HepG2 (cell line): ENCODE data around the gene DRD1. TPM values are rescaled to one million over a fixed set of nuclear protein-coding genes. Genes with fewer than 3 reads are reported as not detected.

ENCODE experiments used
- ATAC-seq: fragments of 200-7000 bp; cut with Tn5 transposase; 3 replicates; pipeline ENCODE4 v1.9.1; 2020; ENCODE audit warnings: mild to moderate bottlenecking, moderate library complexity
- BruUV-seq: library from RNA; stranded (reverse); fragments of 400-500 nt; replicated peaks from 2 replicates; lab custom pipeline; 2021; lab: Mats Ljungman, UMichigan
- CTCF ChIA-PET: fragments of 300-600 bp; formaldehyde crosslinking; extraction: SDS; loops from one replicate; lab custom pipeline; 2021; ENCODE audit warnings: low total read pairs, inconsistent platforms, low intra/inter-chr PET ratio; lab: Yijun Ruan, JAX
- POLR2A ChIA-PET: fragments of 350-600 bp; sonication (Branson Sonifier 250); formaldehyde crosslinking; loops from one replicate; lab custom pipeline; 2020; ENCODE audit warnings: antibody characterized with exemption, inconsistent platforms; lab: Yijun Ruan, JAX
- DNase-seq: peaks from one replicate; pipeline ENCODE4 v3.0.0-alpha.2; 2015; ENCODE audit warnings: low spot score
- FAIRE-seq: peaks from 3 replicates; lab custom pipeline; 2011; peaks lifted over from hg19 to GRCh38; lab: Jason Lieb, UNC
- H2AFZ ChIP-seq: one replicate; pipeline ENCODE4 v1.6.1; 2011; ENCODE audit warnings: low read length, inconsistent platforms
- H3K27ac ChIP-seq: fragments of 300-600 bp; 3 replicates; pipeline ENCODE4 v1.8.0; 2011; ENCODE audit warnings: mixed run types, mild to moderate bottlenecking, mixed read lengths, low read length, inconsistent platforms; ENCODE audit not compliant: insufficient read depth; ENCODE audit errors: extremely low read length
- H3K27me3 ChIP-seq, 2 experiments: fragments of 200-600 bp in 1 of 2; 2 replicates in 1 of 2; 3 replicates in 1 of 2; pipeline versions ENCODE4 v1.6.0 to v1.8.0; 2011; ENCODE audit warnings: low read length in 2 of 2, mild to moderate bottlenecking in 2 of 2, moderate library complexity in 2 of 2, inconsistent platforms in 1 of 2; ENCODE audit not compliant: insufficient read depth in 2 of 2, control insufficient read depth in 1 of 2
- H3K36me3 ChIP-seq, 2 experiments: fragments of 200-600 bp in 1 of 2; replicated peaks in 1 of 2; 2 replicates in 1 of 2; 3 replicates in 1 of 2; pipeline versions ENCODE4 v1.5.1 to v1.8.0; 2011; ENCODE audit warnings: low read length in 2 of 2, inconsistent platforms in 1 of 2; ENCODE audit not compliant: insufficient read depth in 2 of 2, control insufficient read depth in 1 of 2
- H3K4me1 ChIP-seq: 2 replicates; pipeline ENCODE4 v1.5.1; 2012; ENCODE audit warnings: low read length, inconsistent platforms; ENCODE audit not compliant: insufficient read depth
- H3K4me2 ChIP-seq: 2 replicates; pipeline ENCODE4 v1.6.0; 2011; ENCODE audit warnings: low read depth, low read length, inconsistent platforms
- H3K4me3 ChIP-seq, 3 experiments: fragments of 200-600 bp in 1 of 3; sonication (generic), shearing (Covaris generic) in 1 of 3; replicated peaks in 1 of 3; 2 replicates each; pipeline ENCODE4 v1.5.1; 2011 to 2016; ENCODE audit warnings: low read length in 3 of 3, inconsistent platforms in 2 of 3, low read depth in 2 of 3, mild to moderate bottlenecking in 2 of 3, control low read depth in 1 of 3, mixed read lengths in 1 of 3; ENCODE audit not compliant: insufficient read depth in 1 of 3
- H3K79me2 ChIP-seq: one replicate; pipeline ENCODE4 v1.6.1; 2011; ENCODE audit warnings: low read length, inconsistent platforms; ENCODE audit not compliant: insufficient read depth
- H3K9ac ChIP-seq: 2 replicates; pipeline ENCODE4 v1.6.0; 2011; ENCODE audit warnings: mild to moderate bottlenecking, low read depth, low read length, inconsistent platforms; ENCODE audit not compliant: insufficient read depth
- H3K9me3 ChIP-seq: 2 replicates; pipeline ENCODE4 v1.5.1; 2012; ENCODE audit warnings: mild to moderate bottlenecking, low read length
- H4K20me1 ChIP-seq: 2 replicates; pipeline ENCODE4 v1.6.0; 2011; ENCODE audit warnings: inconsistent platforms, mild to moderate bottlenecking, low read length, moderate library complexity; ENCODE audit not compliant: insufficient read depth
- AHDC1 ChIP-seq: sonication (generic); formaldehyde crosslinking; IDR thresholded peaks from 2 replicates; pipeline ENCODE4 v1.5.1; 2020; ENCODE audit warnings: mild to moderate bottlenecking, missing genetic modification reagents, borderline replicate concordance
- ARNT2 ChIP-seq: sonication (generic); formaldehyde crosslinking; IDR thresholded peaks from 2 replicates; pipeline ENCODE4 v1.8.0; 2022; ENCODE audit warnings: mild to moderate bottlenecking, low read depth, missing genetic modification reagents, moderate library complexity
- ELF1 ChIP-seq: sonication (generic); formaldehyde crosslinking; IDR thresholded peaks from 2 replicates; pipeline ENCODE4 v1.4.0; 2020; ENCODE audit warnings: missing genetic modification reagents
- MEIS1 ChIP-seq: sonication (generic); formaldehyde crosslinking; IDR thresholded peaks from 2 replicates; pipeline ENCODE4 v1.9.0; 2021; ENCODE audit warnings: mild to moderate bottlenecking, missing genetic modification reagents, moderate library complexity, borderline replicate concordance
- RBM22 ChIP-seq: fragments of 200-400 bp; formaldehyde crosslinking; optimal IDR thresholded peaks from 2 replicates; pipeline ENCODE3; 2017; ENCODE audit warnings: mild to moderate bottlenecking, low read length, moderate library complexity
- SMAD1 ChIP-seq: sonication (generic); formaldehyde crosslinking; IDR thresholded peaks from 2 replicates; pipeline ENCODE4 v1.4.0; 2020; ENCODE audit warnings: missing genetic modification reagents, low read depth, mild to moderate bottlenecking, borderline replicate concordance
- THAP7 ChIP-seq: sonication (generic); formaldehyde crosslinking; IDR thresholded peaks from 2 replicates; pipeline ENCODE4 v1.8.1; 2023; ENCODE audit warnings: mild to moderate bottlenecking, missing genetic modification reagents
- YEATS2 ChIP-seq: sonication (generic); formaldehyde crosslinking; IDR thresholded peaks from 2 replicates; pipeline ENCODE4 v1.4.0; 2020; ENCODE audit warnings: missing genetic modification reagents, borderline replicate concordance
- ZBTB10 ChIP-seq: sonication (generic); formaldehyde crosslinking; IDR thresholded peaks from 2 replicates; pipeline ENCODE4 v1.4.0; 2020; ENCODE audit warnings: missing genetic modification reagents, borderline replicate concordance
- ZBTB20 ChIP-seq: sonication (generic); formaldehyde crosslinking; IDR thresholded peaks from 2 replicates; pipeline ENCODE4 v1.8.1; 2023; ENCODE audit warnings: missing genetic modification reagents, low read depth, mild to moderate bottlenecking, borderline replicate concordance
- ZNF20 ChIP-seq: sonication (generic); formaldehyde crosslinking; IDR thresholded peaks from 2 replicates; pipeline ENCODE4 v1.4.0; 2020; ENCODE audit warnings: mild to moderate bottlenecking, moderate library complexity, missing genetic modification reagents
- ZNF251 ChIP-seq: sonication (generic); formaldehyde crosslinking; IDR thresholded peaks from 2 replicates; pipeline ENCODE4 v1.9.0; 2021; ENCODE audit warnings: mild to moderate bottlenecking, missing genetic modification reagents
- ZNF563 ChIP-seq: sonication (generic); formaldehyde crosslinking; IDR thresholded peaks from 2 replicates; pipeline ENCODE4 v1.8.0; 2022; ENCODE audit warnings: mild to moderate bottlenecking, moderate library complexity, missing genetic modification reagents
- ZNF614 ChIP-seq: IDR thresholded peaks from 2 replicates; pipeline ENCODE4 v1.6.1; 2018; ENCODE audit warnings: missing biosample characterization, missing genetic modification reagents, inconsistent platforms, borderline replicate concordance
- ZNF740 ChIP-seq: sonication (generic); formaldehyde crosslinking; IDR thresholded peaks from 2 replicates; pipeline ENCODE4 v1.4.0; 2020; ENCODE audit warnings: missing genetic modification reagents
- ZNF782 ChIP-seq: sonication (generic); formaldehyde crosslinking; IDR thresholded peaks from 2 replicates; pipeline ENCODE4 v1.4.0; 2020; ENCODE audit warnings: missing genetic modification reagents, mild to moderate bottlenecking, borderline replicate concordance
- WGBS: methylation state at CpG from one replicate; pipeline ENCODE4 v1.1.6; 2017; ENCODE audit warnings: low lambda C conversion rate; 5-methylcytosine and 5-hydroxymethylcytosine counted together
- in situ Hi-C: cut with HindIII; loops from 2 replicates; pipeline ENCODE4 v1.10.0; 2017; ENCODE audit warnings: low pct_unique_long_range_greater_than_20kb; ENCODE audit not compliant: extremely low pct_ligation_motif_present
- intact Hi-C: fragments of 100-400 bp; cut with micrococcal nuclease; formaldehyde crosslinking; loops from one replicate; pipeline ENCODE4 v1.10.0; 2022; ENCODE audit not compliant: unreplicated experiment
- polyA plus RNA-seq, 8 experiments: library from polyadenylated mRNA; depleted of rRNA in 3 of 8; stranded (reverse) in 7 of 8; unstranded in 1 of 8; fragments of >200 nt; fragmentation: Illumina TruSeq in 4 of 8; extraction: Trizol in 4 of 8; gene quantifications; 2 replicates each; pipeline versions ENCODE4 v1.2.1 to v1.2.3, GENCODE V29; 2011 to 2016; ENCODE audit warnings: low read depth in 4 of 8, missing spikeins in 1 of 8, mixed read lengths in 1 of 8; ENCODE audit not compliant: insufficient read depth in 1 of 8
- total RNA-seq, 5 experiments: library from RNA; depleted of rRNA; stranded (reverse); fragments of >200 nt; fragmentation: Illumina TruSeq; extraction: Trizol; gene quantifications; 2 replicates each; pipeline ENCODE4 v1.2.3, GENCODE V29; 2016; ENCODE audit warnings: low read depth in 1 of 5

The DRD1 gene
- total and polyA plus RNA-seq, 2 of the 13 experiments (the other 11 are each of a cell fraction or from before 2014, with no cell fraction given), result not detected

- ATAC-seq (no peak), FAIRE-seq (no peak), DNase-seq (no peak)
- ChIA-PET POLR2A (no interaction called here), CTCF (no interaction called here)
- Histone ChIP-seq H3K27ac (no peak overlapping the region), H3K4me2 (no peak overlapping the region), H3K9me3 (no peaks in the 10 kb centered on the region), H3K79me2 (peaks cover 32% of the 10 kb centered on the region), H3K9ac (no peak overlapping the region), H3K27me3 (no peaks in the 10 kb centered on the region), H2AFZ (no peak overlapping the region), H4K20me1 (peaks cover 45% of the 10 kb centered on the region), H3K4me1 (no peaks in the 10 kb centered on the region), H3K4me3 (no peak overlapping the region), H3K36me3 (peaks cover 30 to 69% of the 10 kb centered on the region in 2 experiments)
- BruUV-seq, result no TSS peak
- in situ Hi-C loops, result no loop called here
- intact Hi-C loops, result no loop called here
- WGBS, result 96% methylated on average over 7 of the region's 7 CpGs
- TF ChIP-seq ZBTB20 (no peak), RBM22 (no peak), ZNF782 (CRISPR knock-in tag) (no peak), THAP7 (CRISPR knock-in tag) (no peak), ZBTB10 (no peak), AHDC1 (CRISPR knock-in tag) (no peak), ZNF740 (CRISPR knock-in tag) (no peak), ZNF614 (no peak), YEATS2 (CRISPR knock-in tag) (no peak), SMAD1 (no peak), ZNF20 (CRISPR knock-in tag) (no peak), ARNT2 (CRISPR knock-in tag) (no peak), MEIS1 (CRISPR knock-in tag) (no peak), ELF1 (CRISPR knock-in tag) (no peak), ZNF563 (CRISPR knock-in tag) (no peak), ZNF251 (CRISPR knock-in tag) (no peak)
These were observed 49.3 kb upstream of the DRD1 start for GRCh38 chr5:175493260-175493659.
